NB4 (cell line): Measurements from ENCODE around the gene SLC29A4.

Experiments
- POLR2A ChIP-seq: IDR thresholded peaks from 2 replicates; pipeline ENCODE4 v1.6.1; 2011; ENCODE audit warnings: mild to moderate bottlenecking; ENCODE audit not compliant: insufficient read length; ENCODE audit errors: extremely low read depth
- TF ChIP-seq, protein P1 (sequence below): IDR thresholded peaks from one replicate; pipeline ENCODE4 v1.5.1; 2012; ENCODE audit warnings: low read depth, low read length

DNA sequence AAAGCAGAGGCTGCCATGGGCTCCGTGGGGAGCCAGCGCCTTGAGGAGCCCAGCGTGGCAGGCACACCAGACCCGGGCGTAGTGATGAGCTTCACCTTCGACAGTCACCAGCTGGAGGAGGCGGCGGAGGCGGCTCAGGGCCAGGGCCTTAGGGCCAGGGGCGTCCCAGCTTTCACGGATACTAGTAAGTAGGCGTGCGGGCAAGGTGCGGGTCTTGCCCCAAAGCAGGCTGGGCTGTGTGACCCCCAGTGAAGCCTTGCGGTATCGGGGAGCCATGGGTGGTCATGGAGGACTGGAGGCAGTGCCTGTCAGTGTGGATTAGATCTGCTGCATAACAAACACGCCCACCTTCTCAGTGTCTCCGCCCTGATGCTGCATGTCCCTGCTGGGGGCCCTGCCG, 5.1 kb downstream of the SLC29A4 start:
- TF ChIP-seq, protein P1, sequence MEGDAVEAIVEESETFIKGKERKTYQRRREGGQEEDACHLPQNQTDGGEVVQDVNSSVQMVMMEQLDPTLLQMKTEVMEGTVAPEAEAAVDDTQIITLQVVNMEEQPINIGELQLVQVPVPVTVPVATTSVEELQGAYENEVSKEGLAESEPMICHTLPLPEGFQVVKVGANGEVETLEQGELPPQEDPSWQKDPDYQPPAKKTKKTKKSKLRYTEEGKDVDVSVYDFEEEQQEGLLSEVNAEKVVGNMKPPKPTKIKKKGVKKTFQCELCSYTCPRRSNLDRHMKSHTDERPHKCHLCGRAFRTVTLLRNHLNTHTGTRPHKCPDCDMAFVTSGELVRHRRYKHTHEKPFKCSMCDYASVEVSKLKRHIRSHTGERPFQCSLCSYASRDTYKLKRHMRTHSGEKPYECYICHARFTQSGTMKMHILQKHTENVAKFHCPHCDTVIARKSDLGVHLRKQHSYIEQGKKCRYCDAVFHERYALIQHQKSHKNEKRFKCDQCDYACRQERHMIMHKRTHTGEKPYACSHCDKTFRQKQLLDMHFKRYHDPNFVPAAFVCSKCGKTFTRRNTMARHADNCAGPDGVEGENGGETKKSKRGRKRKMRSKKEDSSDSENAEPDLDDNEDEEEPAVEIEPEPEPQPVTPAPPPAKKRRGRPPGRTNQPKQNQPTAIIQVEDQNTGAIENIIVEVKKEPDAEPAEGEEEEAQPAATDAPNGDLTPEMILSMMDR, result no peak
- no peak for TF ChIP-seq POLR2A
